ENCODE results near the gene CTSE. TPM values are rescaled to one million over a fixed set of nuclear protein-coding genes. Genes with fewer than 3 reads are reported as not detected.

The CTSE gene
- total and polyA plus RNA-seq, 8 donors = 6.7 to 966 (median 138) TPM

DNA sequence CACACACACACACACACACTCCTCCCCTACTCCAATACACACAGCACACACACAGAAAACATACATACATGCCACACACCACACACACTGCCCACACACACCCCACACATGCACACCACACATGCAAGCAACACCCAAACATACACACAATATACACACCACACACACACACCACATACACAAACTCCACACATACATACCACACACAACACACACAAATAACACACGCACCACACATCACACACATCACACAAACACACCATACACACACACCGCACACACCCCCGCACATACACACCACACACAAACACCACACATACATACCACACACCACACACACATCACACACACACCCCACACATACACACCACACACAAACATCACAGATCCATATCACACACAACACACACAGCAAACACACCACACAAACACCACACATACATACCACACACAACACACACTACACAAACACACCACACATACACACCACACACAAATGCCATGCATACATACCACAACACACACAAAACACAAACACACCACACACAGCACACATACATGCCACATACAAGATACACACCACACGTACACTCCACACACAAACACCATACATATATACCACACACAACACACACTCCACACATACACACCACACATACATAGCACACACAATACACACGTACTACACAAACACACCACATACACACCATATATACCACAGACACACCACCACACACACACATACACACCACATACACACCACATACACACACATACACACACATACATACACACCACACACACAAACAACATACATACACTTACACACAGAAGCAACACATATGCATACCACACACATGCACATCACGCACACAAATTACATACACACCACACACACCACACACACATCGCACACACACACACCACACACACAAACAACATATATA lies 19.6 kb downstream of the CTSE start:
- H3K4me3 ChIP-seq = no peak overlapping the region
- WGBS, 5 donors = 86 to 92% (median 87%) methylated on average over 7 of the region's 7 CpGs
- H3K27me3 ChIP-seq = no peaks in the 10 kb centered on the region
- peaks cover 0 to 4% (median 0%) of the 10 kb centered on the region in 4 donors for H3K36me3 ChIP-seq
- peaks cover 33 to 60% (median 44%) of the 10 kb centered on the region in 4 donors for H3K4me1 ChIP-seq
- DNase-seq = no peak
- H3K9me3 ChIP-seq = no peaks in the 10 kb centered on the region
- intact Hi-C loops (cut with DNase I; ENCODE audit: low total_unique reads) = no loop called here
- H3K27ac ChIP-seq = peak overlapping the region; percentile 75 to 86 (median 80)
- TF ChIP-seq CTCF (IDR thresholded peaks at IDR 0.05) (peak in 1 of 7 experiments; percentile 3), POLR2AphosphoS5 (IDR thresholded peaks at IDR 0.05) (no peak)

DNA sequence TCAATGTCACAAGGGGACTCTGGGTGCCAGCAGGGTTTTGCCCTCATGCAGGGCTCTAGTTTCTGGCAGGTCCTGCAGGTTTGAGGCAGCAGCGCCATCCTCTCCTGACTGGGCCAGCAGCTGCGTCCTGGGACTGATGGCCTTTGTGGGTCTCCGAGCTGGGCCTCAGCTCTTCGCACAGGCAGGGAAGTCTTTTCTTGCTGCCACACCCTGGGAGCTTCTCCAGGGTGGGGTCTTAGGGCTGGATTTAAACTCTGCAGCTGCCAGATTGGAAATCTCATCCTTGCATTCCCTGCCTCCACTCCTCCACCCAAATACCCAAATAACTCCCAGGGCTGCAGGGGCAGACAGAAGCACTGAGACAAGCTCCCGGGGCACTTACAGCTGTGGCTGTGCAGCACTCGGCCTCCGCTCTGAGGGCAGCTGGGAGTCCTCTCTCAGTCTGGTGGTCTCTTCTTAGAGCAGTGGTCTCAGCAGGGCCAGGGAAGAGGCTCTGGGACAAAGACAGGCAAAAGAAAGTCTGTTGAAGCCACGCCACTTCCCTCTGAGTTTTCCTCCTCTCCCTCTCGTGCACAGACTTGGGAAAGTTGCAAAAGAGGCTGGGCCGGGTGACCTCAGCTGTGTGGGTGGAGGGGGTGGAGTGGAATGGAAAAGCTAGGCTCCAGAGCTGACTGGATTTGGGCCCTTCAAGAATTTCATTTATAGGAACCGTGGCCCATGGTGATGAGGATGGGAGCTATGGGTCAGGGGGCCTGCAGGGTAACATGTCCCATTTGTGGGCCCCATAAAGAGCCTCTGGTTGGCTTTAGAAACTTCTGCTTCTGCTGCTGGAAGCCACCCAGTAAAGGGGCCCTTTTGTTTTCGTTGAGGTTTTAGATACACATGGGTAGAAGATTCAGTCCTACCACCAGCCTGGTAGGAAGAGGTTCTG lies 20.6 kb downstream of the CTSE start, which contains the start of gene RAB7B:
RAB7B (minus strand) TSS at position 525 of the 931 bp plus-strand sequence. CDS start 9,260 bp downstream, outside the sequence.
- Histone ChIP-seq H3K9me3 (no peaks in the 10 kb centered on the region), H3K36me3 (no peaks in the 10 kb centered on the region), H3K27me3 (no peaks in the 10 kb centered on the region), H3K27ac (peak within 1 kb of the TSS; percentile 75 to 86 (median 80)), H3K4me3 (peak within 1 kb of the TSS; percentile 28 to 37 (median 32)), H3K4me1 (peaks cover 33 to 60% (median 44%) of the 10 kb centered on the region in 4 donors)
- no peak for TF ChIP-seq CTCF (IDR thresholded peaks at IDR 0.05)
- TF ChIP-seq EP300 (IDR thresholded peaks at IDR 0.05) = no peak
- TF ChIP-seq POLR2AphosphoS5 (IDR thresholded peaks at IDR 0.05) = peak in 2 of 3 donors; percentile 51 to 55
- TF ChIP-seq POLR2A (IDR thresholded peaks at IDR 0.05) = no peak
- 17 to 30% (median 22%) methylated on average over 12 of the region's 12 CpGs for WGBS, 5 donors
- intact Hi-C loops (cut with DNase I; ENCODE audit: low total_unique reads) = no loop called here
- DNase-seq = peak; percentile 75 to 85

DNA sequence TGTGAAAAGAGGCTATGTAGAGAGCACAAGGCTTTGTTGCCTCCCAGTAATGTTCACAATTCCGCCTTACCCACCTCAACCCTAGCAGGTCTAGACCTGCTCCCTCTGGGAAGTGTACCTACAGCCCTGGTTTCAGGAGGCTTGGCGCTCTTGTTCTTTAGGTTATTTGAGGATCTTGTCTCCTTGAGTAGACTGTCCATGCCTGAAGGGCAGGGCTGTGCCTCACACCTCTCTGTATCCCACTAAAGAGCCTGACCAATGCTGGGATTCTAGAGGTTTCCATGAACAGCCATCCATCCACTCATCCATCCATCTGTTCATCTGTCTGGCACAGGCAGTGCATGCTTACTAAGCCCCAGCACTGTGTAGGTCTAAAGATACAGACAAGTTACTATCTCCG lies 21.5 kb downstream of the CTSE start:
- H3K27me3 ChIP-seq = no peaks in the 10 kb centered on the region
- peak overlapping the region in 3 of 5 donors; percentile 75 to 86 (median 80) for H3K27ac ChIP-seq
- peak overlapping the region in 2 of 4 donors; percentile 31 to 32 for H3K4me3 ChIP-seq
- TF ChIP-seq POLR2A (IDR thresholded peaks at IDR 0.05) (no peak), EP300 (IDR thresholded peaks at IDR 0.05) (no peak), CTCF (IDR thresholded peaks at IDR 0.05) (no peak), POLR2AphosphoS5 (IDR thresholded peaks at IDR 0.05) (no peak)
- peaks cover 33 to 60% (median 44%) of the 10 kb centered on the region in 4 donors for H3K4me1 ChIP-seq
- no peaks in the 10 kb centered on the region for H3K9me3 ChIP-seq
- DNase-seq = no peak
- WGBS, 5 donors = 85 to 90% (median 87%) methylated on average over 3 of the region's 3 CpGs
- intact Hi-C loops (cut with DNase I; ENCODE audit: low total_unique reads) = no loop called here
- H3K36me3 ChIP-seq = no peaks in the 10 kb centered on the region

DNA sequence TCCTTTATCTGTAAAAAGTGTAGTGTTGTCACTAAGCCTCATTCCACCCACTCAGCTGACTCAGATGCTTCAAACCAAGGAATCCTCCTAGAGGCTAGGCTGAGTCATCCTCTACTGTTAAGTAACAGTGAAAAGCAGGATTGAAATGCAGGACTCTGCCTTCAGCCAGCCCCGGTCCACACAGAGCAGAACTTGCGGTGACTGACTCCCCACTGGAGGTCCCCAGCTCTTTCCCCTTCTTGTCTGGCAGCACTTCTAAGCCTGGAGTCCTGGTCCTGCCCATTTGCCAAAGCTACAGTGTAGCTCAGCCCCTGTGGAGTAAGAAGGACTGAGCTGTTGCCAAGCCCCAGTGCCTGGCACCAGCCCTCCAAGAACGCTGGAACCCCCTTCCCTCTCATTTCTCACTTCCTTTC lies 22.2 kb downstream of the CTSE start:
- Histone ChIP-seq H3K4me1 (peaks cover 33 to 56% (median 44%) of the 10 kb centered on the region in 4 donors), H3K27ac (peak overlapping the region; percentile 0 to 80 (median 27)), H3K27me3 (no peaks in the 10 kb centered on the region), H3K4me3 (no peak overlapping the region), H3K9me3 (no peaks in the 10 kb centered on the region), H3K36me3 (no peaks in the 10 kb centered on the region)
- TF ChIP-seq POLR2AphosphoS5 (IDR thresholded peaks at IDR 0.05) (peak in 1 of 3 donors; percentile 48), EP300 (IDR thresholded peaks at IDR 0.05) (no peak)
- intact Hi-C loops (cut with DNase I; ENCODE audit: low total_unique reads) = no loop called here
- DNase-seq = no peak
- WGBS, 5 donors = 14 to 31% (median 20%) methylated on average over 3 of the region's 3 CpGs

Data from stomach (tissue), 9 donors.